Spleen (tissue), 11 donors: ENCODE results near the gene CIDEA. TPM values are rescaled to one million over a fixed set of nuclear protein-coding genes. Genes with fewer than 3 reads are reported as not detected.

ENCODE experiments used
- DNase-seq: peaks from one replicate; pipeline ENCODE4 v3.0.0-alpha.2; 2020
- H3K27ac ChIP-seq, 8 donors: fragments of 200-600 bp; sonication (generic) in 7 of 8; 1 replicate in 4 of 8; 2 replicates in 4 of 8; pipeline versions ENCODE4 v1.5.0 to v1.8.0; 2016 to 2021; ENCODE audit warnings: inconsistent platforms in 4 of 8, mild to moderate bottlenecking in 4 of 8, moderate library complexity in 1 of 8
- H3K27me3 ChIP-seq, 7 donors: fragments of 200-600 bp; sonication (generic) in 6 of 7; replicated peaks in 1 of 7; 1 replicate in 4 of 7; 2 replicates in 3 of 7; pipeline versions ENCODE4 v1.5.0 to v1.8.0; 2016 to 2021; ENCODE audit warnings: inconsistent platforms in 3 of 7, mild to moderate bottlenecking in 1 of 7
- H3K36me3 ChIP-seq, 6 donors: fragments of 200-600 bp; sonication (generic) in 5 of 6; 1 replicate in 4 of 6; 2 replicates in 2 of 6; pipeline versions ENCODE4 v1.5.0 to v1.8.0; 2016 to 2021; ENCODE audit warnings: inconsistent platforms in 2 of 6
- H3K4me1 ChIP-seq, 6 donors: fragments of 200-600 bp; sonication (generic) in 5 of 6; 1 replicate in 3 of 6; 2 replicates in 3 of 6; pipeline versions ENCODE4 v1.5.0 to v1.8.0; 2016 to 2021; ENCODE audit warnings: inconsistent platforms in 3 of 6
- H3K4me3 ChIP-seq, 8 donors: fragments of 200-600 bp; sonication (generic) in 7 of 8; 1 replicate in 4 of 8; 2 replicates in 4 of 8; pipeline versions ENCODE4 v1.5.0 to v1.8.0; 2016 to 2021; ENCODE audit warnings: inconsistent platforms in 4 of 8, mild to moderate bottlenecking in 4 of 8, moderate library complexity in 2 of 8
- H3K9me3 ChIP-seq, 8 donors: fragments of 200-600 bp; sonication (generic) in 7 of 8; 1 replicate in 4 of 8; 2 replicates in 4 of 8; pipeline versions ENCODE4 v1.5.0 to v1.8.0; 2016 to 2021; ENCODE audit warnings: inconsistent platforms in 4 of 8
- CTCF ChIP-seq, 11 experiments: fragments of 200-600 bp in 7 of 11; fragments of 450-650 bp in 4 of 11; sonication (generic) in 4 of 11; IDR thresholded peaks in 8 of 11; conservative IDR thresholded peaks in 3 of 11; 1 replicate in 7 of 11; 2 replicates in 4 of 11; pipeline versions ENCODE4 v1.4.0 to v1.8.0; 2016 to 2021; ENCODE audit warnings: antibody characterized with exemption in 11 of 11, inconsistent platforms in 4 of 11, mild to moderate bottlenecking in 1 of 11
- POLR2A ChIP-seq, 3 donors: fragments of 450-650 bp; IDR thresholded peaks; one replicate each; pipeline ENCODE4 v1.5.1; 2017; ENCODE audit warnings: antibody characterized with exemption in 3 of 3, mild to moderate bottlenecking in 1 of 3
- POLR2AphosphoS5 ChIP-seq, 3 donors: sonication (generic); formaldehyde crosslinking; IDR thresholded peaks; one replicate each; pipeline ENCODE4 v1.5.1; 2017; ENCODE audit warnings: antibody characterized with exemption in 3 of 3
- WGBS, 5 donors: extraction: QIAGEN DNeasy Blood & Tissue Kit in 3 of 5; methylation state at CpG; one replicate each; pipeline versions ENCODE4 v1.1.5 to v1.1.7; 2013 to 2018; 5-methylcytosine and 5-hydroxymethylcytosine counted together
- intact Hi-C: fragments of 100-400 bp; cut with DNase I; formaldehyde crosslinking; loops from one replicate; pipeline ENCODE4 v1.15.0; 2023; ENCODE audit warnings: low total_unique reads
- polyA plus RNA-seq, 3 donors: library from polyadenylated mRNA; stranded (reverse); fragments of 200-250 nt; gene quantifications; one replicate each; pipeline ENCODE4 v1.2.1, GENCODE V29; 2013
- small RNA-seq, 4 donors: library from RNA; depleted of rRNA; stranded (forward); fragments of <200 nt; gene quantifications; one replicate each; pipeline ENCODE3, GENCODE V24; 2016
- total RNA-seq, 7 donors: library from RNA; depleted of rRNA in 3 of 7; stranded (reverse); fragments of >200 nt in 3 of 7; fragmentation: NEBNext Ultra II Directional in 4 of 7; extraction: Animal tissue kit (Norgen Biotek cat#: 25700) in 4 of 7; gene quantifications; one replicate each; pipeline versions ENCODE4 v1.1.0 to v1.2.1, GENCODE V29; 2016 to 2021
- donor health status: healthy with polysubstance abuse.
- donor health status: DM: no; HTN: no; CAD: no; lungs with moderate emphysema.
- donor health status: DM: no; HTN: no; CAD: no.
- donor health status: Bipolar disorder and iron deficiency.
- donor health status: healthy.
- donor health status: DM: no; HTN: no; CAD: no.
- donor health status: DM: yes; HTN: yes; CAD: no.

Gene CIDEA
- total and polyA plus RNA-seq, 10 donors, result not detected

DNA sequence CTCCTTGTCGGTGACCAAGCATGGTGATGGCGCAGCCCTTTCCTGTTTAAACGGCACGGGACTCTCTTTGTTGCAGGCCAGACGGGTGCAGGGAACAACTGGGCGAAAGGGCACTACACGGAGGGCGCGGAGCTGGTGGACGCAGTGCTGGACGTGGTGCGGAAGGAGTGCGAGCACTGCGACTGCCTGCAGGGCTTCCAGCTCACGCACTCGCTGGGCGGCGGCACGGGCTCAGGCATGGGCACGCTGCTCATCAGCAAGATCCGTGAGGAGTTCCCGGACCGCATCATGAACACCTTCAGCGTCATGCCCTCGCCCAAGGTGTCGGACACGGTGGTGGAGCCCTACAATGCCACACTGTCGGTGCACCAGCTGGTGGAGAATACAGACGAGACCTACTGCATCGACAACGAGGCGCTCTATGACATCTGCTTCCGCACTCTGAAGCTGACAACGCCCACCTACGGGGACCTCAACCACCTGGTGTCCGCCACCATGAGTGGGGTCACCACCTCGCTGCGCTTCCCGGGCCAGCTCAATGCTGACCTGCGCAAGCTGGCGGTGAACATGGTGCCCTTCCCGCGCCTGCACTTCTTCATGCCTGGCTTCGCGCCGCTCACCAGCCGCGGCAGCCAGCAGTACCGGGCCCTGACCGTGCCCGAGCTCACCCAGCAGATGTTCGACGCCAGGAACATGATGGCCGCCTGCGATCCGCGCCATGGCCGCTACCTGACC, 71.0 kb downstream of the CIDEA start:
- Histone ChIP-seq H3K4me1 (peaks cover 0 to 16% (median 3%) of the 10 kb centered on the region in 6 donors), H3K27me3 (no peaks in the 10 kb centered on the region)
- no peak for DNase-seq

GRCh38 chr18:12325726-12326245, 71.6 kb downstream of the CIDEA start:
- H3K36me3 ChIP-seq, result peaks cover 0 to 99% (median 48%) of the 10 kb centered on the region in 6 donors
- intact Hi-C loops, result no loop called here
- no peaks in the 10 kb centered on the region for H3K27me3 ChIP-seq
- no peak for DNase-seq
- 92 to 98% (median 96%) methylated on average over 19 to 29 of the region's 29 CpGs for WGBS, 5 donors
- no peaks in the 10 kb centered on the region for H3K9me3 ChIP-seq
- H3K4me1 ChIP-seq, result peaks cover 0 to 14% (median 3%) of the 10 kb centered on the region in 6 donors
- no peak overlapping the region for H3K27ac ChIP-seq
- TF ChIP-seq POLR2AphosphoS5 (IDR thresholded peaks at IDR 0.05) (no peak), POLR2A (IDR thresholded peaks at IDR 0.05) (no peak), CTCF (IDR thresholded peaks at IDR 0.05 in 8 of 11, conservative IDR thresholded peaks at IDR 0.05 in 3 of 11) (no peak)
- H3K4me3 ChIP-seq, result no peak overlapping the region

More for the DNA sequence above, 71.0 kb downstream of the CIDEA start:
- no peaks in the 10 kb centered on the region for H3K9me3 ChIP-seq
- peaks cover 0 to 96% (median 46%) of the 10 kb centered on the region in 6 donors for H3K36me3 ChIP-seq
- TF ChIP-seq POLR2A (IDR thresholded peaks at IDR 0.05) (no peak), POLR2AphosphoS5 (IDR thresholded peaks at IDR 0.05) (peak in 1 of 3 donors; percentile 52)
- no peak overlapping the region for H3K4me3 ChIP-seq
- 94 to 98% (median 97%) methylated on average over 41 to 58 of the region's 58 CpGs for WGBS, 5 donors
- intact Hi-C loops, result no loop called here
- H3K27ac ChIP-seq, result no peak overlapping the region

DNA sequence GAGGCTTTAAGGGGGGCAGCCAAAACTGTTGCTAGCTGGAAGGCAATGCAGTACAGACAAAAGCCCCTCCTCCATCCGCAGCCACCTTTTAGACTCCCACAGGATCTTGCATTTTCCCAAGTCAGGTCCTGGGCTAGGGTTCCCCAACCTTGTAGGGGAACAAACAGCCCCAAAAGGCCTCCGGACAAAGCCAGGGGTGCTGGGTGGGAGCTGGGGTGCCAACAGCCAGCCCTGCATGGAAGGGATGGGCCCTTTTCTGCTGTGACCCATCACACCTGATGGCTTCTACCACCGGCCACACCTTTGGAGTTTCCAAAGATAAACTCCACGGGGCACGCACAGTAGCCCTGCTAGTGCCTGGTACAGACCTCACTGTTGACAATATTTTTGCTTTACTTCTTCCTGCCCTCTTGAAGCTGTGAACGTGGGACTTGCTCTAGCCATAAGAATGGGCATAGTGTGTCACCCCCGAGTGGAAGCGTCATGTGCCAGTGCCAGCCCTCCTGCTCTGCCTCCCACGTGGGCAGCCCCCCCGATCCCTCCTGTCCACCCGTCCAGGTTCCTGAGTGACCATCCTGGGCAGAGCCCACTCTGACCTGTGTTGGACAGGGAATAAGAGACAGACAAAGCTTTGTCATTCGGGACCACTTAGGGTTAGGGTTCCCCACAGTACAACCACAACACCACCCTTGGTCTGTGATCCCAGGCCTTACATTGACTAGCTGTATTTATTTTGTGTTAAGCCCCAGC, 72.7 kb downstream of the CIDEA start:
- WGBS, 5 donors, result 91 to 95% (median 93%) methylated on average over 11 to 12 of the region's 12 CpGs
- Histone ChIP-seq H3K4me3 (no peak overlapping the region), H3K27ac (no peak overlapping the region), H3K4me1 (peaks cover 0 to 8% (median 3%) of the 10 kb centered on the region in 6 donors), H3K9me3 (no peaks in the 10 kb centered on the region), H3K36me3 (peaks cover 0 to 96% (median 46%) of the 10 kb centered on the region in 6 donors), H3K27me3 (no peaks in the 10 kb centered on the region)
- DNase-seq, result no peak
- TF ChIP-seq CTCF (IDR thresholded peaks at IDR 0.05 in 8 of 11, conservative IDR thresholded peaks at IDR 0.05 in 3 of 11) (no peak), POLR2A (IDR thresholded peaks at IDR 0.05) (no peak), POLR2AphosphoS5 (IDR thresholded peaks at IDR 0.05) (no peak)
- intact Hi-C loops, result no loop called here

Small RNA genes within 50 kb of the gene (small RNA-seq; reads per million reads assigned to genes)
- gene RNU6-170P, result 0 reads per million in 4 donors

Other genes starting within 250 kb of the CIDEA start
- not detected for gene ANKRD62, start 160.5 kb upstream of the CIDEA start, total RNA-seq
- gene ANKRD62, start 160.5 kb upstream of the CIDEA start, polyA plus RNA-seq, result not detected
- 10 to 100 TPM; 29.9 to 65.6 (median 51.4) TPM for gene TUBB6, start 53.9 kb downstream of the CIDEA start, total RNA-seq
- 10 to 100 TPM; 29.0 to 43.4 (median 35.5) TPM for gene TUBB6, start 53.9 kb downstream of the CIDEA start, polyA plus RNA-seq
- 10 to 100 TPM; 28.5 to 42.4 (median 35.8) TPM for gene AFG3L2, start 122.9 kb downstream of the CIDEA start, total RNA-seq
- 10 to 100 TPM; 16.0 to 22.2 (median 17.3) TPM for gene AFG3L2, start 122.9 kb downstream of the CIDEA start, polyA plus RNA-seq
- gene PRELID3A, start 153.6 kb downstream of the CIDEA start, total RNA-seq, result 1 to 10 TPM; 2.4 to 5.1 (median 3.5) TPM
- 1 to 10 TPM in 2 of 3 donors, under 1 TPM in 1; 0.93 to 2.0 (median 1.1) TPM for gene PRELID3A, start 153.6 kb downstream of the CIDEA start, polyA plus RNA-seq